Lung (tissue), 12 donors: ENCODE results near the gene NCBP3. TPM values are rescaled to one million over a fixed set of nuclear protein-coding genes. Genes with fewer than 3 reads are reported as not detected.

Source experiments
- ATAC-seq: fragments of 200-7000 bp; cut with Tn5 transposase; one replicate; pipeline ENCODE4 v1.9.1; 2020; ENCODE audit warnings: moderate number of reproducible peaks; ENCODE audit not compliant: insufficient read depth, low FRiP score
- DNase-seq, 3 donors: peaks; one replicate each; pipeline ENCODE4 v3.0.0-alpha.2; 2013 to 2017
- H3K27ac ChIP-seq, 2 donors: one replicate each; pipeline ENCODE4 v1.5.1; 2013; ENCODE audit warnings: mild to moderate bottlenecking in 2 of 2, moderate library complexity in 2 of 2, control low read depth in 1 of 2, inconsistent platforms in 1 of 2, low read depth in 1 of 2, low read length in 1 of 2
- H3K27me3 ChIP-seq, 3 donors: one replicate each; pipeline ENCODE4 v1.5.1; 2013; ENCODE audit warnings: low read length in 2 of 3; ENCODE audit not compliant: control insufficient read depth in 3 of 3, insufficient read depth in 3 of 3
- H3K36me3 ChIP-seq, 4 donors: one replicate each; pipeline ENCODE4 v1.5.1; 2013; ENCODE audit warnings: low read length in 4 of 4, mild to moderate bottlenecking in 1 of 4, moderate library complexity in 1 of 4; ENCODE audit not compliant: control insufficient read depth in 4 of 4, insufficient read depth in 4 of 4
- H3K4me1 ChIP-seq, 5 donors: one replicate each; pipeline ENCODE4 v1.5.1; 2013; ENCODE audit warnings: low read length in 5 of 5, mild to moderate bottlenecking in 2 of 5, moderate library complexity in 1 of 5; ENCODE audit not compliant: control insufficient read depth in 5 of 5, insufficient read depth in 5 of 5
- H3K4me3 ChIP-seq: one replicate; pipeline ENCODE4 v1.5.1; 2013; ENCODE audit warnings: mild to moderate bottlenecking, control low read depth, moderate library complexity
- H3K9ac ChIP-seq, 2 donors: one replicate each; pipeline ENCODE4 v1.5.1; 2013; ENCODE audit warnings: low read length in 2 of 2, control low read depth in 1 of 2; ENCODE audit not compliant: insufficient read depth in 1 of 2
- H3K9me3 ChIP-seq, 4 donors: one replicate each; pipeline ENCODE4 v1.5.1; 2013; ENCODE audit warnings: low read length in 3 of 4, mild to moderate bottlenecking in 1 of 4, moderate library complexity in 1 of 4; ENCODE audit not compliant: control insufficient read depth in 4 of 4, insufficient read depth in 3 of 4
- WGBS, 2 donors: extraction: QIAGEN DNeasy Blood & Tissue Kit; methylation state at CpG; one replicate each; pipeline ENCODE4 v1.1.7; 2013; 5-methylcytosine and 5-hydroxymethylcytosine counted together
- polyA plus RNA-seq, 2 donors: library from polyadenylated mRNA; stranded (reverse); fragments of 200-250 nt; gene quantifications; one replicate each; pipeline ENCODE4 v1.2.1, GENCODE V29; 2013
- total RNA-seq, 2 donors: library from RNA; depleted of rRNA in 1 of 2; stranded (reverse); fragments of >200 nt in 1 of 2; gene quantifications; one replicate each; pipeline ENCODE4 v1.2.1, GENCODE V29; 2014 to 2021
- TF ChIP-seq, protein P1 (sequence below): IDR thresholded peaks from 2 replicates; pipeline ENCODE4 v1.5.1; 2012; ENCODE audit warnings: mild to moderate bottlenecking; ENCODE audit errors: control extremely low read depth, extremely low read depth
- donor health status: control.
- donor health status: control.
- donor health status: Bipolar disorder and iron deficiency.
- donor health status: healthy.
- donor health status: DM: yes; HTN: yes; CAD: no.

NCBP3 gene
- total and polyA plus RNA-seq, 4 donors: 15.9 to 49.4 (median 26.0) TPM

DNA sequence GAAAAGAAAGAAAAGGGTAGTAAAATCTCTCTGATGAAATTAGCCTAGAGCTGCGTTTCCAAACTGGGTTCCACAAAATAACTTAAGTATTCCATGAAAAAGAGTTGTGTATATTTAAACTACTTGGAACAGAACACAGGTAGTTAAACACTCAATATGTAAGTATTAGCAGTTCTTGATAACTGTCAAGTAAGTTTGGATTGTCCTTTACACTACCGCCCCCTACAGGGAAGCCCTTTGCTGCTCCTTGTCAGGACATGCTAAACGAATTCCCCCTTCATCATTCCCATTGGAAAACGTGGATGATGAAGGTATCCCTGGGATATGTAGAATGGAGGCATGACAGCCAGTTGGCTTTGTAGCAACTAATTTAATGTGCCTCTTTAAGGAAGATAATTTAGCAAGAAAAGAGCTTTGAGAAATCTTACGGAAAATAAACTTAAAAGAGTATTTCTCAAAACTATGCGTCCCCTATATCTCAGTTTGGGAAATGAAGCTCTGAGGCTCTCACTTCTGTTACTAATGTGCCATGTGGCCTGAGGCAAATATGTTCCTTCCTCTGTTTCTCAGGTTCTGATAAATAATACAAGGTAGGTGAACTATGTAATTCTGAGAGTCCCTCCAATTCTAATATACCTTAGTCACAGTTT lies 18.8 kb downstream of the NCBP3 start:
- no peak for ATAC-seq
- TF ChIP-seq, protein P1, sequence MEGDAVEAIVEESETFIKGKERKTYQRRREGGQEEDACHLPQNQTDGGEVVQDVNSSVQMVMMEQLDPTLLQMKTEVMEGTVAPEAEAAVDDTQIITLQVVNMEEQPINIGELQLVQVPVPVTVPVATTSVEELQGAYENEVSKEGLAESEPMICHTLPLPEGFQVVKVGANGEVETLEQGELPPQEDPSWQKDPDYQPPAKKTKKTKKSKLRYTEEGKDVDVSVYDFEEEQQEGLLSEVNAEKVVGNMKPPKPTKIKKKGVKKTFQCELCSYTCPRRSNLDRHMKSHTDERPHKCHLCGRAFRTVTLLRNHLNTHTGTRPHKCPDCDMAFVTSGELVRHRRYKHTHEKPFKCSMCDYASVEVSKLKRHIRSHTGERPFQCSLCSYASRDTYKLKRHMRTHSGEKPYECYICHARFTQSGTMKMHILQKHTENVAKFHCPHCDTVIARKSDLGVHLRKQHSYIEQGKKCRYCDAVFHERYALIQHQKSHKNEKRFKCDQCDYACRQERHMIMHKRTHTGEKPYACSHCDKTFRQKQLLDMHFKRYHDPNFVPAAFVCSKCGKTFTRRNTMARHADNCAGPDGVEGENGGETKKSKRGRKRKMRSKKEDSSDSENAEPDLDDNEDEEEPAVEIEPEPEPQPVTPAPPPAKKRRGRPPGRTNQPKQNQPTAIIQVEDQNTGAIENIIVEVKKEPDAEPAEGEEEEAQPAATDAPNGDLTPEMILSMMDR: peak; percentile 53
- WGBS, 2 donors: 54 to 56% methylated on average over 6 of the region's 6 CpGs

GRCh38 chr17:3826191-3826590 lies 19.9 kb downstream of the NCBP3 start:
- Histone ChIP-seq H3K9ac (no peak overlapping the region), H3K27me3 (no peaks in the 10 kb centered on the region), H3K9me3 (no peaks in the 10 kb centered on the region), H3K4me1 (peaks cover 0 to 6% (median 0%) of the 10 kb centered on the region in 5 donors), H3K36me3 (peaks cover 21 to 57% (median 33%) of the 10 kb centered on the region in 4 donors), H3K4me3 (no peak overlapping the region), H3K27ac (no peak overlapping the region)
- TF ChIP-seq, protein P1: no peak
- WGBS, 2 donors: 93 to 97% methylated on average over 4 of the region's 4 CpGs
- DNase-seq: no peak
- ATAC-seq: no peak

More for the DNA sequence above, 18.8 kb downstream of the NCBP3 start:
- no peaks in the 10 kb centered on the region for H3K27me3 ChIP-seq
- H3K9ac ChIP-seq: no peak overlapping the region
- no peak overlapping the region for H3K27ac ChIP-seq
- no peak overlapping the region for H3K4me3 ChIP-seq
- H3K9me3 ChIP-seq: no peaks in the 10 kb centered on the region
- H3K36me3 ChIP-seq: peaks cover 20 to 47% (median 29%) of the 10 kb centered on the region in 4 donors
- peak; percentile 53 to 68 (median 56) for DNase-seq
- H3K4me1 ChIP-seq: peaks cover 0 to 6% (median 0%) of the 10 kb centered on the region in 5 donors

- DNase-seq: no peak
- 95 to 96% methylated on average over 9 of the region's 9 CpGs for WGBS, 2 donors
- no peak for ATAC-seq
- Histone ChIP-seq H3K9ac (no peak overlapping the region), H3K4me3 (no peak overlapping the region), H3K36me3 (peaks cover 20 to 55% (median 37%) of the 10 kb centered on the region in 4 donors), H3K4me1 (no peaks in the 10 kb centered on the region), H3K27ac (no peak overlapping the region), H3K9me3 (no peaks in the 10 kb centered on the region), H3K27me3 (no peaks in the 10 kb centered on the region)
- TF ChIP-seq, protein P1: no peak
Measured at GRCh38 chr17:3821101-3821500, 24.9 kb downstream of the NCBP3 start.
